NCI-H1694 (cell line): Measurements from ENCODE around the gene NR3C1.

Experiments used
- DNase-seq: peaks from one replicate; lab custom pipeline; 2025; lab: John Stamatoyannopoulos, UW

The NR3C1 gene

GRCh38 chr5:143258559-143259253 is 144.8 kb downstream of the NR3C1 start:
- DNase-seq = no peak

- no peak for DNase-seq
Observed at GRCh38 chr5:143254819-143255218, 148.7 kb downstream of the NR3C1 start.

- no peak for DNase-seq
Observed at GRCh38 chr5:143251946-143252345, 151.5 kb downstream of the NR3C1 start.

GRCh38 chr5:143251190-143251589 is 152.3 kb downstream of the NR3C1 start:
- DNase-seq = no peak

- DNase-seq = no peak
Observed at GRCh38 chr5:143249851-143250250, 153.6 kb downstream of the NR3C1 start.

- no peak for DNase-seq
Observed at GRCh38 chr5:143248822-143249579, 154.5 kb downstream of the NR3C1 start.

GRCh38 chr5:143248391-143248790 is 155.1 kb downstream of the NR3C1 start:
- no peak for DNase-seq

GRCh38 chr5:143247134-143247815 is 156.2 kb downstream of the NR3C1 start:
- no peak for DNase-seq

- DNase-seq = no peak
Observed at GRCh38 chr5:143245929-143246561, 157.4 kb downstream of the NR3C1 start.

GRCh38 chr5:143244990-143245389 is 158.5 kb downstream of the NR3C1 start:
- no peak for DNase-seq

GRCh38 chr5:143244000-143244736 is 159.3 kb downstream of the NR3C1 start:
- no peak for DNase-seq

GRCh38 chr5:143243103-143243502 is 160.4 kb downstream of the NR3C1 start:
- no peak for DNase-seq

- no peak for DNase-seq
Observed at GRCh38 chr5:143241892-143242291, 161.6 kb downstream of the NR3C1 start.

GRCh38 chr5:143239882-143240518 is 163.5 kb downstream of the NR3C1 start:
- no peak for DNase-seq

GRCh38 chr5:143238620-143239019 is 164.9 kb downstream of the NR3C1 start:
- no peak for DNase-seq

- no peak for DNase-seq
Observed at GRCh38 chr5:143237664-143238063, 165.8 kb downstream of the NR3C1 start.

- DNase-seq = no peak
Observed at GRCh38 chr5:143236682-143237081, 166.8 kb downstream of the NR3C1 start.

- no peak for DNase-seq
Observed at GRCh38 chr5:143235423-143235822, 168.1 kb downstream of the NR3C1 start.

- no peak for DNase-seq
Observed at GRCh38 chr5:143234162-143234842, 169.2 kb downstream of the NR3C1 start.

- DNase-seq = no peak
Observed at GRCh38 chr5:143233031-143233430, 170.5 kb downstream of the NR3C1 start.
